ENCODE results near the gene TWIST1. TPM values are rescaled to one million over a fixed set of nuclear protein-coding genes. Genes with fewer than 3 reads are reported as not detected.

The TWIST1 gene
- total RNA-seq, 2 experiments from 2014 or later = not detected

DNA sequence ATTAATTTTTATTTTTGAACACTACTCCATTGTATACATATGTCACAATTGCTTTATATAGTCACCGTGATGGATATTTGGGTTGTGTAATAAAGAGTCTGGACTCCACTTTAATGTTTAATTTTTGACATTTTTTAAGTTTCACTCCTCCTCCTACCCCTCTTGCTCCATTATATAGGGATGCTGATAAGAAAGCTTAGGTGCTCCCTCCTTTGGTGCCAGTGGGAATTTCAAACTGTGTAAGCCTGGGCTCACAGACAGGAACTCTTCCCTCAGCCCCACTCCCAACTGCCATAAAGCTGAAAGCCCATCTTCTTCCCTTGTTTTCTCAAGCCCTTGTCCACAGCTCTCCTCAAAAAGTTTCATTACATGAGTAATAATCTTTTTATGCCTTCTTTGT, 47.6 kb downstream of the TWIST1 start:
- no TSS peak for BruUV-seq (replicated peaks)
- intact Hi-C loops (cut with micrococcal nuclease; ENCODE audit: unreplicated experiment) = no loop called here
- Histone ChIP-seq H2AFZ (ENCODE audit: low read length) (no peak overlapping the region), H3K27ac (ENCODE audit: low read depth, low read length, poor library complexity, severe bottlenecking) (no peak overlapping the region), H3K4me3 (ENCODE audit: low read depth, low read length, poor library complexity, severe bottlenecking) (no peak overlapping the region), H3K9me2 (ENCODE audit: insufficient read depth, low read length) (no peaks in the 10 kb centered on the region), H3K36me3 (ENCODE audit: insufficient read depth, low read length) (no peaks in the 10 kb centered on the region), H4K20me1 (ENCODE audit: insufficient read depth, low read length) (no peaks in the 10 kb centered on the region), H3K4me2 (ENCODE audit: low read length) (no peak overlapping the region), H3K79me2 (ENCODE audit: insufficient read depth, low read depth, low read length) (no peaks in the 10 kb centered on the region), H3K9me3 (ENCODE audit: low read length) (no peaks in the 10 kb centered on the region), H3K4me1 (ENCODE audit: insufficient read depth, low read length, poor library complexity, severe bottlenecking) (no peaks in the 10 kb centered on the region)
- CTCF ChIA-PET (ENCODE audit: unreplicated experiment) = no interaction called here
- TF ChIP-seq, protein P1, sequence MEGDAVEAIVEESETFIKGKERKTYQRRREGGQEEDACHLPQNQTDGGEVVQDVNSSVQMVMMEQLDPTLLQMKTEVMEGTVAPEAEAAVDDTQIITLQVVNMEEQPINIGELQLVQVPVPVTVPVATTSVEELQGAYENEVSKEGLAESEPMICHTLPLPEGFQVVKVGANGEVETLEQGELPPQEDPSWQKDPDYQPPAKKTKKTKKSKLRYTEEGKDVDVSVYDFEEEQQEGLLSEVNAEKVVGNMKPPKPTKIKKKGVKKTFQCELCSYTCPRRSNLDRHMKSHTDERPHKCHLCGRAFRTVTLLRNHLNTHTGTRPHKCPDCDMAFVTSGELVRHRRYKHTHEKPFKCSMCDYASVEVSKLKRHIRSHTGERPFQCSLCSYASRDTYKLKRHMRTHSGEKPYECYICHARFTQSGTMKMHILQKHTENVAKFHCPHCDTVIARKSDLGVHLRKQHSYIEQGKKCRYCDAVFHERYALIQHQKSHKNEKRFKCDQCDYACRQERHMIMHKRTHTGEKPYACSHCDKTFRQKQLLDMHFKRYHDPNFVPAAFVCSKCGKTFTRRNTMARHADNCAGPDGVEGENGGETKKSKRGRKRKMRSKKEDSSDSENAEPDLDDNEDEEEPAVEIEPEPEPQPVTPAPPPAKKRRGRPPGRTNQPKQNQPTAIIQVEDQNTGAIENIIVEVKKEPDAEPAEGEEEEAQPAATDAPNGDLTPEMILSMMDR (conservative IDR thresholded peaks at IDR 0.05; ENCODE audit: low read length) = no peak
- TF ChIP-seq EZH2phosphoT487 (IDR thresholded peaks at IDR 0.05; ENCODE audit: borderline replicate concordance, low read depth, low read length) = no peak
- DNase-seq (ENCODE audit: low spot score) = no peak
- POLR2A ChIA-PET = interaction anchor here (0.6 to 1.4 kb wide), 2 partner anchors 9 to 14 kb away, joined by 3 read pairs; no protein-coding TSS in a partner anchor

GRCh38 chr7:19066170-19066569, 51.3 kb downstream of the TWIST1 start:
- H3K4me2 ChIP-seq (ENCODE audit: low read length) = no peak overlapping the region

More at GRCh38 chr7:19066170-19066569, 51.3 kb downstream of the TWIST1 start:
- Histone ChIP-seq H3K4me3 (ENCODE audit: low read depth, low read length, poor library complexity, severe bottlenecking) (no peak overlapping the region), H3K9me2 (ENCODE audit: insufficient read depth, low read length) (no peaks in the 10 kb centered on the region), H3K36me3 (ENCODE audit: insufficient read depth, low read length) (no peaks in the 10 kb centered on the region), H3K9me3 (ENCODE audit: low read length) (no peaks in the 10 kb centered on the region), H3K27ac (ENCODE audit: low read depth, low read length, poor library complexity, severe bottlenecking) (no peak overlapping the region), H3K4me1 (ENCODE audit: insufficient read depth, low read length, poor library complexity, severe bottlenecking) (no peaks in the 10 kb centered on the region), H2AFZ (ENCODE audit: low read length) (no peak overlapping the region), H4K20me1 (ENCODE audit: insufficient read depth, low read length) (no peaks in the 10 kb centered on the region), H3K79me2 (ENCODE audit: insufficient read depth, low read depth, low read length) (no peaks in the 10 kb centered on the region)
- no peak for TF ChIP-seq EZH2phosphoT487 (IDR thresholded peaks at IDR 0.05; ENCODE audit: borderline replicate concordance, low read depth, low read length)
- TF ChIP-seq, protein P1 (conservative IDR thresholded peaks at IDR 0.05; ENCODE audit: low read length) = no peak
- POLR2A ChIA-PET = no interaction called here
- no peak for DNase-seq (ENCODE audit: low spot score)
- CTCF ChIA-PET (ENCODE audit: unreplicated experiment) = no interaction called here
- no TSS peak for BruUV-seq (replicated peaks)
- intact Hi-C loops (cut with micrococcal nuclease; ENCODE audit: unreplicated experiment) = no loop called here

Other genes with a start within 250 kb of the TWIST1 start
- not detected in 2 replicates for gene FERD3L, start 27.8 kb upstream of the TWIST1 start, total RNA-seq (2014; rRNA removed; shearing (Covaris generic))
- not detected in 2 replicates for gene FERD3L, start 27.8 kb upstream of the TWIST1 start, total RNA-seq (2022)

Measured in OCI-LY7 (cell line).